Colonic mucosa (tissue), 4 donors: Measurements from ENCODE around the gene ARCN1. TPM values are rescaled to one million over a fixed set of nuclear protein-coding genes. Genes with fewer than 3 reads are reported as not detected.

Source experiments
- DNase-seq: peaks from one replicate; pipeline ENCODE4 v3.0.0-alpha.2; 2020
- H3K27ac ChIP-seq: fragments of 200-600 bp; one replicate; pipeline ENCODE4 v1.8.0; 2021
- H3K27me3 ChIP-seq: fragments of 200-600 bp; one replicate; pipeline ENCODE4 v1.8.0; 2021
- H3K36me3 ChIP-seq: fragments of 200-600 bp; one replicate; pipeline ENCODE4 v1.8.0; 2021
- H3K4me1 ChIP-seq: fragments of 200-600 bp; one replicate; pipeline ENCODE4 v1.8.0; 2021; ENCODE audit warnings: mild to moderate bottlenecking
- H3K4me3 ChIP-seq: fragments of 200-600 bp; one replicate; pipeline ENCODE4 v1.8.0; 2021
- H3K9ac ChIP-seq, 2 donors: one replicate each; pipeline ENCODE4 v1.7.0; 2013; ENCODE audit warnings: control low read depth in 2 of 2, low read depth in 2 of 2, low read length in 2 of 2
- H3K9me3 ChIP-seq: fragments of 200-600 bp; one replicate; pipeline ENCODE4 v1.8.0; 2021
- intact Hi-C: fragments of 100-400 bp; cut with DNase I; formaldehyde crosslinking; loops from one replicate; pipeline ENCODE4 v1.14.1; 2022
- total RNA-seq, 2 donors: library from RNA; stranded (reverse); fragmentation: NEBNext Ultra II Directional in 1 of 2; extraction: Animal tissue kit (Norgen Biotek cat#: 25700) in 1 of 2; gene quantifications; one replicate each; pipeline ENCODE4 v1.2.1, GENCODE V29; 2021
- TF ChIP-seq, protein P1 (sequence below): fragments of 200-600 bp; IDR thresholded peaks from one replicate; pipeline ENCODE4 v1.8.0; 2022; ENCODE audit warnings: antibody characterized with exemption, mild to moderate bottlenecking
- donor health status: healthy.
- donor health status: DM: no; HTN: no; CAD: no.
- donor health status: DM: no; HTN: no; CAD: no.

The ARCN1 gene
- total RNA-seq, 2 donors from 2014 or later = 151 to 171 TPM

DNA sequence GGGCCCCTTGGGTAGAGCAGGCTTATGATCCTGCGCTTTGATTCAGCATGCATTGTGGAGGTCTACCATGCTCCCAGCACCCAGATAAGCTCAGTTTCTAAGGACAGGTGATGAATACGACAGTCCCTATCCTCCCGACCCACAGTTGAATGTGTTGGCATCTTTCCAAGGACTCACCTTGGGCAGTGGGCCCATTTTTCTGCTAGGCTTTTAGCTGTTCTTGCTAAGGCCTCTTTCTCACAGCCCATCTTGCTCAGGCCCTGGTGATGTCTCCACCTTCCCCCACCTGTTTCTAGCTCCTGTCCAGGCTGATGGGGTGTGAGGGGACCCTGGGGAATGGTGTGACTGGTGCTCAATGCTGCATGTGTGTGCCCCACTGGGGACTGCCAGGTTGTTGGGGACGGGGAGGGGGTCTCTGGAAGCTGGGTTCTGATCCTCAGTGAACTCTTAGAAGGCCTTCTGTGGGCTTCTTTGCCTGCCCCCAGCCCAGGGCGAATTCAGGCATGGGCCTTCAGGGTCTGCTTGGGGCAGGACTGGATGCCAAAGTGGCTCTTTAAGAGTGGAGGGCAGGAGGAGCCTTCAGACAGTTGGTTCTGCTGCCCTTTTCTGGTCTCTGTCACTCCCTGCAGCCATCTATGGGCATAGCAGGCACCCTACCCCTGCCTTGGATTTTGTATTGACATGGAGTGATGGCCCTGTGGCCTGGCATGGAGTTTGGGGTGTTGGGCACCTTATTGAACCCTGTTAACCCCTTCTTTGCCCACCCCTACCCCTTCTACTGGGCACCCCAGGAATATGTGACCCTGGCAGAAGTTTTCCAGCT is 68.3 kb downstream of the ARCN1 start:
- Histone ChIP-seq H3K27ac (no peak overlapping the region), H3K4me3 (no peak overlapping the region), H3K9me3 (no peaks in the 10 kb centered on the region), H3K27me3 (no peaks in the 10 kb centered on the region), H3K4me1 (peaks cover 10% of the 10 kb centered on the region), H3K36me3 (peaks cover 6% of the 10 kb centered on the region), H3K9ac (no peak overlapping the region)
- DNase-seq = no peak
- intact Hi-C loops = no loop called here
- TF ChIP-seq, protein P1, sequence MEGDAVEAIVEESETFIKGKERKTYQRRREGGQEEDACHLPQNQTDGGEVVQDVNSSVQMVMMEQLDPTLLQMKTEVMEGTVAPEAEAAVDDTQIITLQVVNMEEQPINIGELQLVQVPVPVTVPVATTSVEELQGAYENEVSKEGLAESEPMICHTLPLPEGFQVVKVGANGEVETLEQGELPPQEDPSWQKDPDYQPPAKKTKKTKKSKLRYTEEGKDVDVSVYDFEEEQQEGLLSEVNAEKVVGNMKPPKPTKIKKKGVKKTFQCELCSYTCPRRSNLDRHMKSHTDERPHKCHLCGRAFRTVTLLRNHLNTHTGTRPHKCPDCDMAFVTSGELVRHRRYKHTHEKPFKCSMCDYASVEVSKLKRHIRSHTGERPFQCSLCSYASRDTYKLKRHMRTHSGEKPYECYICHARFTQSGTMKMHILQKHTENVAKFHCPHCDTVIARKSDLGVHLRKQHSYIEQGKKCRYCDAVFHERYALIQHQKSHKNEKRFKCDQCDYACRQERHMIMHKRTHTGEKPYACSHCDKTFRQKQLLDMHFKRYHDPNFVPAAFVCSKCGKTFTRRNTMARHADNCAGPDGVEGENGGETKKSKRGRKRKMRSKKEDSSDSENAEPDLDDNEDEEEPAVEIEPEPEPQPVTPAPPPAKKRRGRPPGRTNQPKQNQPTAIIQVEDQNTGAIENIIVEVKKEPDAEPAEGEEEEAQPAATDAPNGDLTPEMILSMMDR = no peak

DNA sequence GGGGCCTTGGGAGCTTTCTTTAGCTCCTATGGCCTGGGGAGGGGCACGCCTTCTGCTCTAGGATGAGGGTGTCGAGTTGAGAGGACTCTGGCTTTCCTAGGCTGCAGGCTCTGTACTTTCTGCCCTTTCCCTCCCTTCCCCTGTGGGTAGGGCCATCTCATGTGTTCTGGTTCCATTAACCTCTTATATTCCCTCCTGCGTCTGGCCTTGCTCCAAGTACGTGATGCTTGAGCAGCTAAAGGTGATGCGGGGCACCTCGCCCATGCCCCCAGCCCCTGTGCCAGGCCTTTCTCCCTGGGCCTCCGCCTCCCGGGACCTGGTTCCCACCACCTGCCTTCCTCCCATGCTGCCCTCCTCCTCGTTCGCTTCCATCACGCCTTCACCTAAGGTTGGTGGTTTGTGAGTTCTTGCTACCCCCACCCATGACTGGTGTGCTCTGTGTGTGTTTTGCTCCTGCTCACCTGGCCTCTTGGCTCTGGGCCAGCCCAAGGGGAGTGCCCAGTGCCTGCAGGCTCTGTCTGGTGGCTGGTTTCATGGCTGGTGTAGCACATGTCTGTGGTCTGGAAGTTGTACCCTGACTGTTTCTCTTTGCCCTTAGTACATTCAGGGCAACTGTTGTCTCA is 69.3 kb downstream of the ARCN1 start:
- TF ChIP-seq, protein P1 = no peak
- intact Hi-C loops = no loop called here
- Histone ChIP-seq H3K36me3 (peaks cover 6% of the 10 kb centered on the region), H3K27ac (no peak overlapping the region), H3K27me3 (no peaks in the 10 kb centered on the region), H3K9ac (no peak overlapping the region), H3K4me3 (no peak overlapping the region), H3K4me1 (peaks cover 10% of the 10 kb centered on the region), H3K9me3 (no peaks in the 10 kb centered on the region)
- DNase-seq = peak; percentile 80

DNA sequence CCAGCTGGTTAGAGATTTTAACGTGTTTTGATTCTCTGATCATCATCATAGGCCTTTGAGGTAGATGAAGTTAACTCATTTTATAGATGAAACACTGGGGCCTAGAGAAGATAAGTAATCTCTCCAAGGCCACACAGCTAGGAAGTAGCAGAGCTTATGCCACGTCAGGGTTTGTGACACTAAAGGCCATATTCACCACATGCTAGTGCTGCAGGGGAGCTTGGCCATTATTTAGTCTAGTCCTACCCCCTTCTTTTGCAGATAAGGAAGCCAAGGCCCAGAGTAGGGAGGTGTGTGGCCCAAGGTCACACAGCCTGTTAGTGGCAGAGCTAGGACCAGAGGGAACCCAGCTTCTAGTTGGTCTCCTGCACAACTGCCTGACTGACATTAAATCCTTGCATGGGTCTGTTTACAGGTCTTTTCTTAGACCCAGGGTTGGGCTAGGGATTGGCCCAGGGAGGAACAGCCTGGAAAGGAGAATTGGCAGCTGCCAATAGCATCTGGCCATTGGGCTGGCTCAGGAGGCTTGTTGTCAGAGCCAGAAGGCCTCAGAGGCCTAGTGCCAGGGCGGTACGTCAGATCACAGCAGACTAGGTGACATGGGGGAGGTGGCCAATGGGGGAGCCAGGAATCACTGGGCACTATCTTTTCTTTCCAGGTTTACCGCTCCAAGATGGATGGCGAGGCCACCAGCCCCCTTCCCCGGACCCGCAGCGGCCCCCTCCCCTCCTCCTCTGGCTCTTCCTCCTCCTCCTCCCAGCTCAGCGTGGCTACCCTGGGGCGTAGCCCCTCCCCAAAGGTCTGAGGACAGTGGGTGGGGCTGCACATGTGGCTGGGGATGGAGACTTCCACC is 71.2 kb downstream of the ARCN1 start:
- TF ChIP-seq, protein P1 = no peak
- Histone ChIP-seq H3K27me3 (no peaks in the 10 kb centered on the region), H3K9me3 (no peaks in the 10 kb centered on the region), H3K4me1 (peaks cover 10% of the 10 kb centered on the region), H3K27ac (no peak overlapping the region), H3K36me3 (peaks cover 6% of the 10 kb centered on the region), H3K9ac (no peak overlapping the region), H3K4me3 (no peak overlapping the region)
- DNase-seq = no peak
- intact Hi-C loops = no loop called here

DNA sequence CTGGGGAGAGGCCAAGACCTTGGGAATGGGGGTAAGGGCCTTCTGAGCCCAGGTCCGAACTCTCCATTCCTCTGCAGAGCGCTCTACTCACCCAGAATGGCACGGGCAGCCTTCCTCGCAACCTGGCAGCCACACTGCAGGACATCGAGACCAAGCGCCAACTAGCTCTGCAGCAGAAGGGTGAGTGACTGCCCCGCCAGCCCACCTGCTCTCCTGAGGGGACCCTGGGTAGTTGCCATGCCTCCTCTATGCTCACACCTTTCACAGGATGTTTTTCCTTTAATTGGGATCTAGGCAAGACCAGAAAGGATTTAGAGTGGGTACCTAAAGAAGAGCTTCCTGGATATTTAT is 71.8 kb downstream of the ARCN1 start:
- intact Hi-C loops = no loop called here
- Histone ChIP-seq H3K27me3 (no peaks in the 10 kb centered on the region), H3K9me3 (no peaks in the 10 kb centered on the region), H3K27ac (no peak overlapping the region), H3K9ac (no peak overlapping the region), H3K36me3 (peaks cover 6% of the 10 kb centered on the region), H3K4me3 (no peak overlapping the region), H3K4me1 (peaks cover 10% of the 10 kb centered on the region)
- TF ChIP-seq, protein P1 = no peak
- DNase-seq = no peak

DNA sequence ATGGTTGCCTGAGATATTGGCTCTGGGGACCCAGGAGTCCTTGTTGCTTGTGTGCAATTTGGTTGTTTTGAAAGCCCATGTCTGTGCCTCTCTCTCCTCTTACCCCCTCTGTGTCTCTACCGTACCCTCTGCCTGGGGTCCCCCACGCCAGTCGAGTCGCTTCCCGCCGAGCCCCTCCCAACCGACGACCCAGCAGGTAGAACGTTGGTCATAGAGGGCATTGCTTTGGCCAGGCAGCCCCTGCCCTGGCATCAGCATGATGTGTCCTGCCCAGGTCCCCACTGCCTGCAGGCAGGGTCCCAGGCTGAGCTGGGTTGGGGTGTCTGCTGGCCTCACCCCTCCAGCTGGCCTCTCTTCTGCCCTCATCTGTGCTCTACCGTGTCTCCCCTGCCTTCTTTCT is 72.3 kb downstream of the ARCN1 start:
- Histone ChIP-seq H3K27ac (no peak overlapping the region), H3K27me3 (no peaks in the 10 kb centered on the region), H3K4me3 (no peak overlapping the region), H3K9ac (no peak overlapping the region), H3K9me3 (no peaks in the 10 kb centered on the region), H3K36me3 (peaks cover 6% of the 10 kb centered on the region), H3K4me1 (peaks cover 10% of the 10 kb centered on the region)
- TF ChIP-seq, protein P1 = no peak
- intact Hi-C loops = no loop called here
- no peak for DNase-seq
